ENCODE measurements around the gene ASMT.
"Not testable (repeated sequence)": the region's sequence is repeated elsewhere in the genome, so short reads cannot be mapped to it uniquely, and the experiment has no call there.

ASMT gene

DNA sequence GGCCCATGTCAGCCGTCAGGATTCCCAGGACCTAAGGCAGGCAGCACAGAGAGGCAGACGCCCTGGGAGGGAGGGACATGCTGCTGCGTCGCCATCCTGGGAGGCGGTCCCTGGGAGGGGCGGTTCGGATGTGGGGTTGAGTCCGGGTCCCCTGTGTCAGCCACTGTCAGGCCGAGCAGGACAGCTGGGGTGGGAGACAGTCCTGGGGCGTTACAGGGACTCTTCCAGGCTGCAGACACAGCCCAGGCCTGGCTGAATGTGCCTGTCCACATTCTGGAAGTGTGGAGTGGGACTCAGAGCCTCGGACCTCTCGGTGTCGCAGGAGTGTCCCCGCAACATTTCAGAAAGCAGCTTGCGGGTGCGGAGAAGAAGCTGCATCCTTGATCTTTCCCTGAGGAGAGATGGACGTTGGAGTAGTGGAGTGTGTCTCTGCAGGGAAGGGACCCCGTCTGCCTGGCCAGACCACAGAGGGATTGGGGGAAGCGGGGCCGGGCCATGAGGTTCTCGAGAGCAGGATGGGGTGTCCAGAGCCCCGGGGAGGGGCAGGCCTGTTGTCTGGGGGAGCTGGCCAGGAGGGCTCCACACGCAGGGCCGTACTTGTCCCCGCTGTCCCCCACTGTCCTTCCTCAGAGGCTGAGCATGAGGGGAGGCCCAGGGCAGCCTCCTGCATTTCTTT lies 17.4 kb upstream of the ASMT start:
- no peak for DNase-seq (ENCODE audit: low spot score)

GRCh38 chrX:1598021-1598875 lies 16.6 kb upstream of the ASMT start:
- DNase-seq (ENCODE audit: low spot score), result no peak

- DNase-seq (ENCODE audit: low spot score), result no peak
Observed at GRCh38 chrX:1598876-1599790, 15.7 kb upstream of the ASMT start.

DNA sequence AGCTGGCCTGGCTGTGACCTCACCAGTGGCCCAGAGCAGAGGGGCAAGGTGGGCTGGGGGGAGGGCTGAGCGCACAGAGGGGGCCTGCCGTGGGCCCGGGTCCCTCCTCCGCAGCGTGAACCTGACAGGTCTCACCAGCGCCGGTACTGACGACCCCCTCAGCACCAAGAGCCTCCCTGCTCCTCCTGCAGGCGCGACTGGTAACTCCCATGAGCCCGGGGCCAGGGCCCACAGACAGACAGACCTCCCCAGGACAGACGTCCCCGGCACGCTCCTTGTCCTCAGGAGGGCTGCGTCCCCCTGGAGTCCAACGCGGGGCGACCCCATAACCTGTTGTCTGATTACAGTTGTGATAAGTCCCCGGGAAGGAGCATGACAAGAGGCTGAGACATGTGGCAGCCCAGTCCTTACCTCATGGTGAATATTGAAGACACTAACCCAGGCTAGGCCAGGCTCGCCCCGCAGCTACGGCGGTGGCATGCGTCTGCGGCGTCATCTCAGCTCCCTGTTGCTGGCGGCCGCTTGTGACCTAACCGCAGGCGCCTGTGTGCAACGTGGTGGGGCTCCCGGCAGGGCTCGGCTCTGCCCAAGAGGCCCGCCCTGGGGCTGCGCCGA lies 15.0 kb upstream of the ASMT start:
- DNase-seq (ENCODE audit: low spot score), result no peak

DNA sequence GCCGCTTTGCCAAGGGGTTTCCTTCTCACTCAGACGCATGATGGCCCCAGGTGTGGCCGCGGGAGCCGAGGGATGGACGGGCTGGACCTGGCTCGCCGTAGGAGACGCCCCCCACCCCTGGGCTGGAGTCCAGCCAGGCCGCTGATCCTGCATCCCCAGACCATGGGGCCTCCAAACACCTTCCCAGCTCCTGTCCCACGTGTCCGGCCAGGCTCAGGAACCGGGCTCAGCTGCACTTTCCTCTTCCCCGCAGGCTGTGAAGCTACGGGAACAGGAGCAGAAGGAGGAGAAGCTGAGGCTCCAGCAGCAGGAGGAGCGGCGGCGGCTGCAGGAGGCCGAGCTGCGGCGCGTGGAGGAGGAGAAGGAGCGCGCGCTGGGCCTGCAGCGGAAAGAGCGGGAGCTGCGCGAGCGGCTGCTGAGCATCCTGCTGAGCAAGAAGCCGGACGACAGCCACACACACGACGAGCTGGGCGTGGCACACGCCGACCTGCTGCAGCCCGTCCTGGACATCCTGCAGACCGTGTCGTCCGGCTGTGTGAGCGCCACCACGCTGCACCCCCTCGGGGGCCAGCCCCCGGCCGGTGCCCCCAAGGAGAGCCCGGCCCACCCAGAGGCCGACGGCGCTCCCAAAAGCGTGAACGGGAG lies 14.3 kb upstream of the ASMT start:
- no peak for DNase-seq (ENCODE audit: low spot score)

DNA sequence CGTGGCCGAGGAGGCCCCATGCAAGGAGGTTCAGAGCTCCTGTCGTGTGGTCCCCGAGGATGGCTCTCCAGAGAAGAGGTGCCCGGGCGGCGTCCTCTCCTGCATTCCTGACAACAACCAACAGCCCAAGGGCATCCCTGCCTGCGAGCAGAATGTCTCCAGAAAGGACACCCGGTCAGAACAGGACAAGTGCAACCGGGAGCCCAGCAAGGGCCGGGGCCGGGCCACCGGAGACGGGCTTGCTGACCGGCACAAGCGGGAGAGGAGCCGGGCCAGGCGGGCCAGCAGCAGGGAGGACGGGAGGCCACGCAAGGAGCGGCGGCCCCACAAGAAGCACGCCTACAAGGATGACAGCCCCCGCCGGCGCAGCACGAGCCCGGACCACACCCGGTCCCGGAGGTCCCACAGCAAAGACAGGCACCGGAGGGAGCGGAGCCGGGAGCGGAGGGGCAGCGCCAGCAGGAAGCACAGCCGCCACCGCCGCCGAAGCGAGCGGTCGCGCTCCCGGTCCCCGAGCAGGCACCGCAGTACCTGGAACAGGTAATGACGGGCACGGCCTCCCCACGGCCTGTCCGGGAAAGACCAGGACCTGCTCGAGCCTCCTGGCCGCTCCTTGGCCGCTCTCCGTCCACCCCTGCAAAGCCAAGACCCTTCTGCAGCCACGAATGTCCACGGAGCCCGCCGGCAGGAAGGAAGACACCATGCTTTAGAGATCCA lies 13.7 kb upstream of the ASMT start:
- DNase-seq (ENCODE audit: low spot score), result no peak

DNA sequence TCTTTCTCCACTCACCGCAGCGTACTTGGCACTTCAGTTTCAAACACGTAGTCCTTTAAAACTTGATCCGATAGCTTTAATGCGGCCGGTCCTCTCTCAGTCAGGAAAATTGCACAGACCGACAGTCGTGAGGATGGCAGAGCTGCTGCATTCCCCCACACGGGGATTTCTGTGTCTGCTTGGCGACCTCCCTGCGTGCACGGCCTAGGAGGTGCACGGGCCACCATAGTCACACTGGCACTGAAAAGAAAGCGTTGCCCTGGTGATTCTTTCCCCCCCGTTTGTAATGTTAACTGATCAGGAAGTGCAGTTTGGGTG lies 13.1 kb upstream of the ASMT start:
- DNase-seq (ENCODE audit: low spot score), result no peak

GRCh38 chrX:1602299-1602698 lies 12.6 kb upstream of the ASMT start:
- DNase-seq (ENCODE audit: low spot score), result no peak

DNA sequence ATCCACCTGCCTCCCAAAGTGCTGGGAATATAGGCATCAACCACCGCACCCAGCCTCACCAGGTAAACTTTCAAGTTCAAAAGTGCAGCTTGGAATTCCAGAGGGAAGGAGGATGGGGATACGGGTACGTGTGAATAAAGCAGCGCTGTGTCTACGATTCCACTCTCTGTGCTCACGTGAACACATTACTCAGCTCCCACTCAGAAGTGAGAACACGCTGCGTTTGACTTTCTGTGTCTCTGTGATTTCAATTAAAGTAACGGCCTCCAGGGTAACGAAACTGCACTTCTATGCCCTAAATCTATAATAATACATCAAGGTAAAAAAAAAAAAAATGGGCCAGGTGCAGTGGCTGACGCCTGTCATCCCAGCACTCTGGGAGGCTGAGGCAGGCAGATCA lies 8.4 kb upstream of the ASMT start:
- DNase-seq (ENCODE audit: low spot score), result no peak

- no peak for DNase-seq (ENCODE audit: low spot score)
Observed at GRCh38 chrX:1609311-1609710, 5.5 kb upstream of the ASMT start.

DNA sequence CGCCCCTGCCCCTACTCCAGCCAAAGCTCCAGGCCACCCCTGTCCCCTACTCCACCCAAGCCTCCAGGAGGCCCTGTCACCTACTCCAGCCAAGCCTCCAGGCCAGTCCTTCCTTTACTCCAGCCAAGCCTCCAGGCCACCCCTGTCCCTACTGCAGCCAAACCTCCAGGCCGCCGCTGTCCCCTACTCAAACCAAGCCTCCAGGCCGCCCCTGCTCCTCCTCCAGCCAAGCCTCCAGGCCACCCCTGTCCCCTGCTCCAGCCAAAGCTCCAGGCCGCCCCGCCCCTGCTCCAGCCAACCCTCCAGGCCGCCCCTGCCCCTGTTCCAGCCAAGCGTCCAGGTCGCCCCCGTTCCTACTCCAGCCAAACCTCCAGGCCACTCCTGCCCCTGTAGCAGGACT lies 5.1 kb upstream of the ASMT start:
- no peak for DNase-seq (ENCODE audit: low spot score)

DNA sequence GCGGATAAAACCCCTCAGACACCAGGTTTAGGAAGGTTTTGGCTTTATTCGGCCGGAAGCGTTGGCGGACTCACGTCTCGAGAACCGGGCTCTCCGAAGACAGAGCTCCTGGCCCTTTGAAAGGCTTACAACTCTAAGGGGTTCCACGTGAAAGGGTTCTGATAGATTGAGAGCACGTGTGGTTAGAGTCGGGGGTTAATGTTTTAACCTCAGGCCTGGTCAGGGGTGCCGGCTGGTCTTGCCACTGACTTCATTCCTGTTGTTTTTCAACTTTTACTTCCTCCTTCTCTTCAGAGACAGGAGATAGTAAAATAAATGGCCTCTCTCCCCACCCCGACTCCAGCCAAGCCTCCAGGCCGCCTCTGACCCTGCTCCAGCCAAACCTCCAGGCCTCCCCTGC lies 4.7 kb upstream of the ASMT start:
- no peak for DNase-seq (ENCODE audit: low spot score)

- DNase-seq (ENCODE audit: low spot score), result no peak
Observed at GRCh38 chrX:1610736-1611135, 4.1 kb upstream of the ASMT start.

DNA sequence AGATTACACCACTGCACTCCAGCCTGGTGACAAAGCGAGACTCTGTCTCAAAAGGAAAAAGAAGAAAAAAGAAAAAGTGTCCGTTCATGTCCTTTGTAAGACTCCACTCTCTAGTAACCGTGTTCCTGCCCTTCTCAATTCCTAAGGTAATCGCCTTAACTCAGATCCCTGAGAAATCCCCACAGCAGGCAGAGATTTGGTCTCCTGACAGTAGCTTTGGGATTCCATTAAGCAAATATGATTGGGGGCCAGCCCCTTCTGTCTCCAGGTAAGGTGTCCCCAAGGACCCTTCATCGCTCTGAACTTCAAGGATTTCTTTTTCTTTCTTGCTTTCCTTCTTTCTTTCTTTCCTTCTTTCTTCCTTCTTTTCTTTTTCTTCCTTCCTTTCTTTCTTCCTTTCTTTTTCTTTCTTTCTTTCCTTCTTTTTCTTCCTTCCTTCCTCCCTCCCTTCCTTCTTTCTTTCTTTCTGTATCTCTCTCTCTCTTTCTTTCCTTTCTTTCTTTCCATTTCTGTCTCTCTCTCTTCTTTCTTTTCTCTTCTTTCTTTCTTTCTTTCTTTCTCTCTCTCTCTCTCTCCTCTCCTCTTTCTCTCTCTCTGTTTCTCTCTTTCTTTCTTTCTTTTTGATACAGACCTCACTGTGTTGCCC lies 2.1 kb upstream of the ASMT start:
- DNase-seq (ENCODE audit: low spot score), result no peak

- no peak for DNase-seq (ENCODE audit: low spot score)
Observed at GRCh38 chrX:1618689-1619088, 3.8 kb downstream of the ASMT start.

DNA sequence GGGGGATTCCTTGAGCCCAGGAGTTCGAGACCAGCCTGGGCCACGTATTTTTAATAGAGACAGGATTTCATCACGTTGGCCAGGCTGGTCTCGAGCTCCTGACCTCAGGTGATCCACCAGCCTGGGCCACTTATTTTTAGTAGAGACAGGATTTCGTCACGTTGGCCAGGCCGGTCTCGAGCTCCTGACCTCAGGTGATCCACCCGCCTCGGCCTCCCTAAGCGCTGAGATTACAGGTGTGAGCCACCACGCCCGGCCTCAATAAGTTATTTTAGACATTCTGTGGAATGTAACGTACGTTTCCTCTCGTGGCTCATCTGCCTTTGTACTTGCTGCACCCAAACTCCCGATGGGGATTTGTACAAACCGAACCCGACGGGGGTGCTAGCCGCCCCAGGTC lies 8.8 kb downstream of the ASMT start:
- DNase-seq (ENCODE audit: low spot score), result no peak

DNA sequence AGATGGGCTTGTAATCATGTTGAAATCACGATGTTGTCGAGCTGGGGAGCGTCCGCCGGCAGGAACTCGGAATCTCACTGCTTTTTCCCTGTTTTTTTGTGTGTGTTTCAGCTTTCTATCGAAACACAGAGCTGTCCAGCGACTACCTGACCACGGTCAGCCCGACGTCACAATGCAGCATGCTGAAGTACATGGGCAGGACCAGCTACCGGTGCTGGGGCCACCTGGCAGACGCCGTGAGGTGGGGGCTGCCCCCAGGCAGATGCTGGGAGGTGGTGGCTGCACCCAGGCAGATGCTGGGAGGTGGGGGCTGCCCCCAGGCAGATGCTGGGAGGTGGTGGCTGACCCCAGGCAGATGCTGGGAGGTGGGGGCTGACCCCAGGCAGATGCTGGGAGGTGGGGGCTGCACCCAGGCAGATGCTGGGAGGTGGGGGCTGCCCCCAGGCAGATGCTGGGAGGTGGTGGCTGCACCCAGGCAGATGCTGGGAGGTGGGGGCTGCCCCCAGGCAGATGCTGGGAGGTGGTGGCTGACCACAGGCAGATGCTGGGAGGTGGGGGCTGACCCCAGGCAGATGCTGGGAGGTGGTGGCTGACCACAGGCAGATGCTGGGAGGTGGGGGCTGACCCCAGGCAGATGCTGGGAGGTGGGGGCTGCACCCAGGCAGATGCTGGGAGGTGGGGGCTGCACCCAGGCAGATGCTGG lies 9.4 kb downstream of the ASMT start:
- DNase-seq (ENCODE audit: low spot score), result not testable (repeated sequence)

GRCh38 chrX:1624861-1625215 lies 10.0 kb downstream of the ASMT start:
- DNase-seq (ENCODE audit: low spot score), result not testable (repeated sequence)

- no peak for DNase-seq (ENCODE audit: low spot score)
Observed at GRCh38 chrX:1629244-1629643, 14.4 kb downstream of the ASMT start.

GRCh38 chrX:1646009-1646408 lies 31.1 kb downstream of the ASMT start:
- DNase-seq (ENCODE audit: low spot score), result no peak

Data from activated CD4-positive, alpha-beta T cell treated with anti-CD3 and anti-CD28 coated beads, Interleukin-2, Interleukin-4, amounts not matched to agents 100 ng/mL and 50 ng/mL, durations not matched to agents 16 hours and 8 hours (primary cell).